Stimulated activated CD4-positive, alpha-beta T cell treated with anti-CD3 and anti-CD28 coated beads, Interleukin-4, amount 100 ng/mL, for 48 hours (primary cell): Measurements from ENCODE around the gene CDH22.

Experiments
- DNase-seq, 2 donors: peaks; one replicate each; pipeline ENCODE4 v3.0.0-alpha.2; 2020; ENCODE audit warnings: low read depth in 2 of 2

CDH22 gene

DNA sequence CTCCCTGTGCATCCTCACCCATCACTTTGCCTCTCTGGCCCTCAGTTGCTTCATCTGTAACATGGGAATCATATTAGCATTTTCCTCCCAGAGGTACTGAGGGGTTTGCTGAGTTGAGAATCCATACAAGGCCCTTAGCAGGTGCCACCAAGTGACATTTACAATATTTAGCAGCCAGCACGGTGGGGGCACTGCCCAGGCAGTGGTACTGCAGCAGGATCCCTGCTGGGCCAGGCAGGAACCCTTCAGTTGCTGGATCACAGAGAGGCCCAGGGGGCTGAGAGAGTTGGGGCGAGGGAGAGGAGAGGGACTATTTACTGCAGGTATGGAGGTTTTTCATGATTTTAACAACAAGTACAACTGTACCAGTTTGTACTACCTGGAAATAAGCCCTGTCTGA lies 65.9 kb downstream of the CDH22 start:
- DNase-seq, result no peak

- DNase-seq, result no peak
These were observed 67.4 kb downstream of the CDH22 start for GRCh38 chr20:46240881-46241280.

DNA sequence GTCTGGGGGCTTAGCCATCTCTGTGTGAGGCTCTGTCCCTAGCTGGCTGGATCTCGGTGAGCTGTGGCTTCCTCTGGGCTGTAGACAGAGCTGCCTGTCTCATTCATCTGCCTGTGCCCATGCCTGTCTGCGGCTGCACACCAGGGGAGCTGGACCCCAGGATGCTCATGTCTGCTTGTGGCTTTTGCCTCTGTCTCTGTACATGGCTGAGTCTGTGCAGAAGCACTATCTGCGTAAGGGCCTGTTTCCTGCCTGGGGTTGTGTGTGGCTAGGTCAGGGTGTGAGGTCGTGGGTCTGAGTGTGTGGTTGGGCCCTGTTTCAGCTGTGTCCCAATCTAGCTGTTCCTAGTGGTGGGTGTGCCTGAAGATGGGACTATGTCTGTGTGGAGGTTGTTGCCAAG lies 68.2 kb downstream of the CDH22 start:
- DNase-seq, result no peak

DNA sequence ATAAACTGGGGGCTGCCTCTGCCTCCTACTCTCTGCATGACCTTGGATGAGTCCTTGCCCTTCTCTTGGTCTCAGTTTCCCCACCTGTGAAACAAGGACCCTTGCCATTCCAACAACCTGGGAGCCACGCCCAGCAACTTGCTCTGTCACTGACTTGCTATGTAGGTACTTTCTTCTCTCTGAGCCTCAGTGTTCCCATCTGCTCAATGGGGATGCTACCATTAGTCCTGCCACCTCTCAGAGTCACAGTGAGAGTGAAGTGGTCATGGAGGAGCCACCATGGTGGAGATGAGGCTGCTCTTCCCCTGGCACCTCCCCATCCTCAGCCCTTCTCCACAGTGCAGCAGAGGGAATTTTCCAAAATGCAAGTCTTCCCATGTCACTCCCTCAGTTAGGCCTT lies 70.6 kb downstream of the CDH22 start:
- DNase-seq, result no peak

- no peak for DNase-seq
These were observed 71.1 kb downstream of the CDH22 start for GRCh38 chr20:46237227-46237626.

GRCh38 chr20:46235077-46235476 lies 73.2 kb downstream of the CDH22 start:
- DNase-seq, result no peak

DNA sequence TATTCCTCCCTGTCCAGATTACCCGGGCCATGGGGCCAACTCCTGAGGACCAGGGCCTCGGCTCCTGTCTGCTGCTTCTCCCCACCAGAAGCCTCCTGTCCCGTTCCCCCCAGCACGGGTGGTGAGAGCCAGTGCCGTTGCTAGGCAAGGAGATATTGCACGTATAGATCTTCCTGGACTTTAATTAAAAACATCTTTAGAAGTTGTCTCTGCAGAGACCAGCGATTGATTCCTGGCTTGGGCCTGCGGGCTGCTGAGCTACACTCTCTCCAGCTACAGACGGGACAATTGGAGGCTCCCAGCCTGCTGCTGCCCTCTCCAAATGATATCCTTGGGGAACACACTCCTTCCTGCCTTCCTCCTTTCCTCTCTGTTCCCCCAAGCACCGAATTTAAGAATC lies 74.6 kb downstream of the CDH22 start:
- no peak for DNase-seq

DNA sequence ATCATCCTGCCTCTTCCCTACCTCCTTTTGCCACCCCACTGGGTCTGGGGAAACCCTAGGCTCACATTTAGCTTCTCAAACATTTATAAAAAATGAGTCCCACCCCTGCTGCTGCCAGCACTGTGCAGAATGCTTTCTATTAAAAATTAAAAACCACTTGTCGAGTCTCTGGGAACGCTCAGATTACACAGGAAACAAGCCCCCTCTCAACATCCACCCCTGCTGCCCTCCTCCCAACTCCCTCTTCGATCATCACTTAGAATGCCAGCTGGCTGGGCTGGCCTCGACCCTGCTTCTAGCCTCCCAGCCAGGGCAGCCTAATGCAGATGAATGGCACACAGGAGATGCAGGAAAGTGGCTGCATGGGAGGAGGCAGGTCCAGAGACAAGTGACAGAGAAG lies 75.8 kb downstream of the CDH22 start:
- no peak for DNase-seq

- DNase-seq, result no peak
These were observed 77.5 kb downstream of the CDH22 start for GRCh38 chr20:46230801-46231282.

DNA sequence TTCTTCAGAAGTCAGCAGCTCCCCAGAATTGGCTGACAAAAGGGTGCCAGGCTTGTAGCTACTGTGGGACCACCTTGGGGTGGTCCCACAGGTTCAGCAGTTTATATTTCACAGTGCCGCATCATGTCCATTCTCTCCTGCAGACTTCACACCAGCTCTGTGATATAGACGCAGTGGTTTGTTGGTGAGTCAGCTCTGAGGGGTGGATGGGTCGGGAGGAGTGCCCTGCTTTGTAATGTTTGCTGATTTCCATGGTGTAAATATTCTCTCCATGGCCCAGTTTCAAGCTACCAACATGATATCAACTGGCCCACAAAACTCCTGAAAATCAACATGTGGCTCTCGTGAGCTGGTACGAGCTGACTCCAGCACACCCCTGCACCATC lies 78.2 kb downstream of the CDH22 start:
- DNase-seq, result no peak

GRCh38 chr20:46229478-46230105 lies 78.7 kb downstream of the CDH22 start:
- DNase-seq, result no peak

DNA sequence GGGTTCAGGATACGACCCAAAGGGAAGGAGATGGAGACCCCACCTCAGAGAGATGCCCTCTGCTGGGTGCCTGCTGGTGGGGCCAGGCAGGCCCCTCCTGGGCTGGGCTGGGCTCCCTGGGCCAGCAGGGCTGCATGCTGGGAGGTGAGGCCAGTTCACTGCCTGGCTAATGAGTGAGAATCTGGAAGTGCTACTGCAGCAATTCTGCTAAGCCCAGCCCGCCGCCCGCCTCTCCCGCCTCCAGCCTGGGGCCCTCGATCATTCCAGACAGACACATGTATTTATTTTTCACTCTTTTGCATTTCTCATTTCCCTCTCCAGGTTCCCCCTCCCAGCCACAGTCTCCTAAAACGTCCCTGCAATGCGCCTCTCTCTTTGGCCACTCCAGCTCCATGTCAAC lies 79.6 kb downstream of the CDH22 start:
- DNase-seq, result no peak

- DNase-seq, result no peak
These were observed 81.0 kb downstream of the CDH22 start for GRCh38 chr20:46227272-46227767.

GRCh38 chr20:46226602-46227001 lies 81.7 kb downstream of the CDH22 start:
- DNase-seq, result no peak

GRCh38 chr20:46222521-46223007 lies 85.7 kb downstream of the CDH22 start:
- DNase-seq, result no peak

GRCh38 chr20:46221256-46221833 lies 87.0 kb downstream of the CDH22 start:
- DNase-seq, result no peak

- no peak for DNase-seq
These were observed 87.7 kb downstream of the CDH22 start for GRCh38 chr20:46220455-46221207.

DNA sequence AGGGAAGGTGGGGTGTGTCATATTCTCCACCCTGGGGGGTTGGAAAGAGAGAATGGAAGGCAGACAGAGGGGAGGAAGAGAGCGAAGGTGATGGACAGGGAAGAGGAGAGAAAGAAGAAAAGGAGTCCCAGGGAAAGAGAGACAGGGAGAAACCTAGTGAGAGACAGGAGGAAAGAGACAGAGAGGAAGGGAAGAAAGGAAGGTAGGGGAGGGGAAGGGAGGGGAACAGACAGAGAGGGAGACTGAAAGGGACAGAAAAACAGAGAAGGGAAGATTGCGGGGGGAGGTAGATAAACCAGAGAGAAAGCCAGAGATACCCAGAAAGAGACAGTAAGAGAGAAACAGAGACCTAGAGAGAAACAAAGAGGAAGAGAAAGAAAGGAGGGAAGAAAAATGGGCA lies 88.4 kb downstream of the CDH22 start:
- no peak for DNase-seq

DNA sequence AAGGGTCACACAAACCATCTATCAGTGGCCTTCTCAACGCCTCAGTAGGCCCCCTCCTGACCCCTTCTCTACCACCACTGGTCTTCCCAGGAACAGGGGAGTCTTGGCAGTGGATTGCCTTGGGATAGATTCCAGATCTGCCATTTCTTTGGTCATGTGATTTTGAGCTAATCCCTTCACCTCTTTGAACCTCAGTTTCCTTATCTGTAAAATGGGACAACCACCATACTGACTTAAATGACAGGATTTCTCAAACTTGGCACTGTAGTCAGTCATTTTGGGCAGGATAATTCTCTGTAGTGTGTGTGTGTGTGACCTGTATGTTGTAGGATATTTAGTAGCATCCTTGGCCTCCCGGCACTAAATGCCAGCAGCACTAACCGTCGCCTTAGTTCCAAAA lies 89.1 kb downstream of the CDH22 start:
- no peak for DNase-seq

GRCh38 chr20:46218656-46219055 lies 89.6 kb downstream of the CDH22 start:
- DNase-seq, result no peak

DNA sequence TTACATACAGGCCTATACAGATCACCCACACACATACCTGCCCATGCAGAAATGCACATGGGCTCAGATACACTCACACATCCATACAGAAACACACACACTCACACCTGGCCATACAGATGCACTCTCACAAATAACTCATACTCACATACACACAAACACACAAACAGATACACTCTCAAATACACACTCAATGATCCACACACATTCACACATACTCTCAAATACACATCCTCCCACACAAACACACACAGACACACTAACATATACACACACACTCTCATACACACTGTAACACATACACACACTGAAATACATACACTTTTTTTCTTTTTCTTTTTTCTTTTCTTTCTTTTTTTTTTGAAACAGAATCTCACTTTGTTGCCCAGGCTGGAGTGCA lies 90.7 kb downstream of the CDH22 start:
- DNase-seq, result no peak

- DNase-seq, result no peak
These were observed 91.4 kb downstream of the CDH22 start for GRCh38 chr20:46216770-46217464.
